GM12874 (cell line): ENCODE data around the gene TBC1D16.

Experiments used
- CTCF ChIP-seq: IDR thresholded peaks from 2 replicates; pipeline ENCODE4 v1.5.1; 2011; ENCODE audit warnings: low read depth, mild to moderate bottlenecking, control low read depth, low read length, moderate library complexity; ENCODE audit not compliant: insufficient read depth

The TBC1D16 gene

GRCh38 chr17:79937391-79938335 lies 98.0 kb downstream of the TBC1D16 start:
- no peak for TF ChIP-seq CTCF

GRCh38 chr17:79936641-79937381 lies 98.9 kb downstream of the TBC1D16 start:
- TF ChIP-seq CTCF: no peak

GRCh38 chr17:79936050-79936449 lies 99.6 kb downstream of the TBC1D16 start:
- TF ChIP-seq CTCF: no peak

GRCh38 chr17:79935197-79935885 lies 100.3 kb downstream of the TBC1D16 start:
- TF ChIP-seq CTCF: no peak

- no peak for TF ChIP-seq CTCF
Observed at GRCh38 chr17:79934653-79934970, 101.1 kb downstream of the TBC1D16 start.

- no peak for TF ChIP-seq CTCF
Observed at GRCh38 chr17:79933863-79934652, 101.6 kb downstream of the TBC1D16 start.
